GM19351 (cell line): Measurements from ENCODE around the gene POM121C.
"Not testable (repeated sequence)": the region's sequence is repeated elsewhere in the genome, so short reads cannot be mapped to it uniquely, and the experiment has no call there.

Experiments
- ATAC-seq: cut with Tn5 transposase; IDR thresholded peaks from one replicate; pipeline ENCODE4 v1.9.1; 2021; ENCODE audit warnings: mild to moderate bottlenecking, moderate library complexity; ENCODE audit not compliant: unreplicated experiment

POM121C gene

GRCh38 chr7:75439000-75439399, 47.1 kb downstream of the POM121C start:
- not testable (repeated sequence) for ATAC-seq

GRCh38 chr7:75423481-75423880, 62.6 kb downstream of the POM121C start:
- not testable (repeated sequence) for ATAC-seq

GRCh38 chr7:75421798-75422710, 64.0 kb downstream of the POM121C start:
- ATAC-seq, result not testable (repeated sequence)

GRCh38 chr7:75420152-75420551, 65.9 kb downstream of the POM121C start:
- ATAC-seq, result not testable (repeated sequence)

- ATAC-seq, result not testable (repeated sequence)
These were observed 66.4 kb downstream of the POM121C start for GRCh38 chr7:75419693-75420092.

GRCh38 chr7:75419210-75419609, 66.9 kb downstream of the POM121C start:
- ATAC-seq, result not testable (repeated sequence)

- ATAC-seq, result not testable (repeated sequence)
These were observed 67.7 kb downstream of the POM121C start for GRCh38 chr7:75418292-75418858.

GRCh38 chr7:75416787-75417186, 69.3 kb downstream of the POM121C start:
- not testable (repeated sequence) for ATAC-seq

GRCh38 chr7:75415829-75416373, 70.2 kb downstream of the POM121C start:
- not testable (repeated sequence) for ATAC-seq

- ATAC-seq, result not testable (repeated sequence)
These were observed 70.7 kb downstream of the POM121C start for GRCh38 chr7:75415428-75415817.

- not testable (repeated sequence) for ATAC-seq
These were observed 71.2 kb downstream of the POM121C start for GRCh38 chr7:75414708-75415427.

GRCh38 chr7:75414204-75414603, 71.9 kb downstream of the POM121C start:
- ATAC-seq, result not testable (repeated sequence)

GRCh38 chr7:75410823-75411173, 75.3 kb downstream of the POM121C start:
- ATAC-seq, result peak; percentile 12

GRCh38 chr7:75409880-75410822, 75.9 kb downstream of the POM121C start:
- ATAC-seq, result peak; percentile 86

GRCh38 chr7:75404663-75405062, 81.4 kb downstream of the POM121C start:
- ATAC-seq, result not testable (repeated sequence)

- not testable (repeated sequence) for ATAC-seq
These were observed 82.3 kb downstream of the POM121C start for GRCh38 chr7:75403455-75404443.

GRCh38 chr7:75400575-75400974, 85.5 kb downstream of the POM121C start:
- ATAC-seq, result not testable (repeated sequence)

GRCh38 chr7:75398771-75399700, 87.1 kb downstream of the POM121C start:
- ATAC-seq, result peak; percentile 64
